ENCODE measurements around the gene LTBP1.

DNA sequence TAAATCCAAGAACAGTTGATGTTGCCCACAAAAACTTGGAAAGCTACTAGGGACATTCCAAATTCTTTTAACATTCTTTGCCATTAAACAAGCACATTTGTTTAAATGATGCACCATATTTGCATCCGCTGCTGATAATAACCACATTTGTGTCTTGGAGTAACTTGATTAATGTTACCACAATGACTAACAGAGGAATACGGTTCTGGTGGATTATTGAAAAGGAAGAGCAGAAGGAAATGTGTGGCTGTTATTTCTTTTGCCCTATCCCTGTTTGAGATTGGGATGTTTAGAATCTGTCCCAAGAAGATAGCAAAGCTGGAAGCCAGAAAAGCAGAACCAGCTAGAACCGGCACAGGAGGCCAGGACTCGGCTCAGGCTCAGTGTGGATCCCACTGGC is 490.5 kb downstream of the LTBP1 start:
- TF ChIP-seq, protein P1, sequence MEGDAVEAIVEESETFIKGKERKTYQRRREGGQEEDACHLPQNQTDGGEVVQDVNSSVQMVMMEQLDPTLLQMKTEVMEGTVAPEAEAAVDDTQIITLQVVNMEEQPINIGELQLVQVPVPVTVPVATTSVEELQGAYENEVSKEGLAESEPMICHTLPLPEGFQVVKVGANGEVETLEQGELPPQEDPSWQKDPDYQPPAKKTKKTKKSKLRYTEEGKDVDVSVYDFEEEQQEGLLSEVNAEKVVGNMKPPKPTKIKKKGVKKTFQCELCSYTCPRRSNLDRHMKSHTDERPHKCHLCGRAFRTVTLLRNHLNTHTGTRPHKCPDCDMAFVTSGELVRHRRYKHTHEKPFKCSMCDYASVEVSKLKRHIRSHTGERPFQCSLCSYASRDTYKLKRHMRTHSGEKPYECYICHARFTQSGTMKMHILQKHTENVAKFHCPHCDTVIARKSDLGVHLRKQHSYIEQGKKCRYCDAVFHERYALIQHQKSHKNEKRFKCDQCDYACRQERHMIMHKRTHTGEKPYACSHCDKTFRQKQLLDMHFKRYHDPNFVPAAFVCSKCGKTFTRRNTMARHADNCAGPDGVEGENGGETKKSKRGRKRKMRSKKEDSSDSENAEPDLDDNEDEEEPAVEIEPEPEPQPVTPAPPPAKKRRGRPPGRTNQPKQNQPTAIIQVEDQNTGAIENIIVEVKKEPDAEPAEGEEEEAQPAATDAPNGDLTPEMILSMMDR (IDR thresholded peaks at IDR 0.05; ENCODE audit: poor library complexity): no peak
- TF ChIP-seq EZH2 (IDR thresholded peaks at IDR 0.05; ENCODE audit: borderline replicate concordance): no peak
- TF ChIP-seq EZH2phosphoT487 (IDR thresholded peaks at IDR 0.05; ENCODE audit: low read depth, severe bottlenecking, unreplicated experiment): no peak

Data from hepatocyte (in vitro differentiated cells).